Neural cell (in vitro differentiated cells): ENCODE measurements around the gene ABCC5.

Experiments used
- CTCF ChIP-seq: fragments of 450-650 bp; IDR thresholded peaks from 2 replicates; pipeline ENCODE4 v1.5.1; 2014; ENCODE audit warnings: antibody characterized with exemption, mild to moderate bottlenecking, moderate library complexity; ENCODE audit not compliant: poor library complexity, severe bottlenecking
- EP300 ChIP-seq: fragments of 450-650 bp; conservative IDR thresholded peaks from 2 replicates; pipeline ENCODE4 v1.6.1; 2014; ENCODE audit warnings: antibody characterized with exemption, mild to moderate bottlenecking, moderate library complexity; ENCODE audit not compliant: poor library complexity, severe bottlenecking
- EZH2 ChIP-seq: fragments of 200-600, 300-800 bp; shearing (Covaris generic), sonication (generic); IDR thresholded peaks from 2 replicates; pipeline ENCODE4 v1.6.1; 2014; ENCODE audit warnings: antibody characterized with exemption, low read length, borderline replicate concordance, mild to moderate bottlenecking; ENCODE audit not compliant: insufficient read depth, poor library complexity, severe bottlenecking
- MXI1 ChIP-seq: fragments of 450-650 bp; conservative IDR thresholded peaks from 2 replicates; pipeline ENCODE4 v1.6.1; 2014; ENCODE audit warnings: antibody characterized with exemption, mild to moderate bottlenecking; ENCODE audit not compliant: poor library complexity, severe bottlenecking
- POLR2AphosphoS5 ChIP-seq: IDR thresholded peaks from 2 replicates; pipeline ENCODE4 v1.6.1; 2012
- RAD21 ChIP-seq: fragments of 450-650 bp; conservative IDR thresholded peaks from 2 replicates; pipeline ENCODE4 v1.6.1; 2014; ENCODE audit warnings: antibody characterized with exemption, mild to moderate bottlenecking, moderate library complexity
- REST ChIP-seq: IDR thresholded peaks from 2 replicates; pipeline ENCODE4 v1.6.1; 2012; ENCODE audit warnings: borderline replicate concordance
- SMC3 ChIP-seq: fragments of 450-650 bp; conservative IDR thresholded peaks from 2 replicates; pipeline ENCODE4 v1.6.1; 2014; ENCODE audit warnings: antibody characterized with exemption, mild to moderate bottlenecking, moderate library complexity; ENCODE audit not compliant: poor library complexity

- no peak for TF ChIP-seq POLR2AphosphoS5
- TF ChIP-seq CTCF, result peak; percentile 87
- no peak for TF ChIP-seq MXI1
- no peak for TF ChIP-seq EZH2
- peak; percentile 83 for TF ChIP-seq SMC3
- peak; percentile 84 for TF ChIP-seq RAD21
- TF ChIP-seq EP300, result no peak
- no peak for TF ChIP-seq REST
Observed at GRCh38 chr3:183895296-183895695, 122.4 kb downstream of the ABCC5 start.
